A172 (cell line): ENCODE data around the gene CRB2. TPM values are rescaled to one million over a fixed set of nuclear protein-coding genes. Genes with fewer than 3 reads are reported as not detected.
A peak's percentile ranks its signal among the peaks of the same experiment; 100 is the strongest.

Experiments used
- DNase-seq: peaks from one replicate; pipeline ENCODE4 v3.0.0-alpha.2; 2015; ENCODE audit warnings: low spot score
- total RNA-seq: library from RNA; depleted of rRNA; stranded (reverse); fragments of >200 nt; shearing (Covaris generic); gene quantifications from 2 replicates; pipeline ENCODE4 v1.2.3, GENCODE V29; 2014

The CRB2 gene
- total RNA-seq, 1 experiment from 2014 or later, result 0.26 TPM

DNA sequence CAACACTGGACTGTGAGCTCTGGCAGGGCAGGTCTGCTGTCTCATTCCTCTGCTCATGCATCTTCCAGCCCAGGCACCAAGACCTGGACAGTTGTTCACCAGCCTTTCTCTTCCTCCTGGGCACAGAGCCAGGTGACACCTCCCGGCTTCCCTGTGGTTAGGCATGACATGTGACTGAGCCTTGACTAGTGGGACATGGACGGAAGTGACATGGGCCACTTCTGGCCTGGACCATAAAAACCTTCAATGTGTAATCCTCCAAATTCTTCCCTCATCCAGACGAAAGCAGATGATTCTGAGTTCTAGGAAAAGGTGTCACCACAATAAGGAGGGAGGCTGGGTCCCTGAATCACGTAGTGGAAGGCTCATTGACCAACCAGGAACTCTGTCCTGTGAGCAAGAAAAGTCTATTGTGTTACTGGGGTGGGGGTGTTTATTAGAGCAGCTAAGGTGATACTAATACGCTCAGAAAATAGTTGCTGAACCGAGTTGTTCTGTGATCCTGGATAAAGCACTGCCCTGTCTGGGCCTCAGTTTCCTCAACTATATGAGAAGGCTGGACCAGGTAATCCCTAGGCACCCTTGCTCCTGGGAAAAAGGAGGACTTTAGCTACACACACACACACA, 26.6 kb upstream of the CRB2 start:
- peak; percentile 79 for DNase-seq

DNA sequence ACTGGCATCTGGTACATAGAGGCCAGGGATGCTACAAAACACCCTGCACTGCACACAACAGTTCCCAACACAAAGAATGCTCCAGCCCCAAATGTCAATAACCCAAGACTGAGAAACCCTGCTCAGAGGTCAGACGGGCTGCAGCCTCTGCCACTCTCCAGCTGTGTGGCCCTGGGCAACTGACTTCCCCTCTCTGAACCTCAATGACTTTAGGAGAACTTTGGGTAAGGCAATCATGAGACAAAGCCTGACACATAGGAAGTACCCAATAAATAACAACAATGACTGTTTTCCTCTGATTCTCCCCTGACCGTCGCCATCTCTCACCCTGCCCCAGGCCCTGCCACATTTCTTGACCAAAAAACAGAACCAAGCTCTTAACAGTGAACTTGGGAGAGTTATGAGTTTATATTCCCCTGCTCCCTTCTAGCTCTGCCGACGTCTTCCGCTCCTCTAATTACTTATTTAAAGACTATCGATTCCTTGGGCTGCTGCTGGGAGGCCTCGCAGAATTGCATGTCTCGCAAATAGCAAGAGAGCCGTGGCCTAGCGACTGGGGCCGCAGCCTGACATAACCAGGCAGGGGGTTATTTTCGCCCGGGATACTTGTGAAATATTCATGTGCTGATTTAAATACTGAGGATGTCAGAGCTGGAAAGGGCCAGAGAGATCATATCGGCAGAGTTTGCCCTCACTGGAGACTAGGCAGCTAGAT, 24.5 kb upstream of the CRB2 start:
- DNase-seq, result no peak

DNA sequence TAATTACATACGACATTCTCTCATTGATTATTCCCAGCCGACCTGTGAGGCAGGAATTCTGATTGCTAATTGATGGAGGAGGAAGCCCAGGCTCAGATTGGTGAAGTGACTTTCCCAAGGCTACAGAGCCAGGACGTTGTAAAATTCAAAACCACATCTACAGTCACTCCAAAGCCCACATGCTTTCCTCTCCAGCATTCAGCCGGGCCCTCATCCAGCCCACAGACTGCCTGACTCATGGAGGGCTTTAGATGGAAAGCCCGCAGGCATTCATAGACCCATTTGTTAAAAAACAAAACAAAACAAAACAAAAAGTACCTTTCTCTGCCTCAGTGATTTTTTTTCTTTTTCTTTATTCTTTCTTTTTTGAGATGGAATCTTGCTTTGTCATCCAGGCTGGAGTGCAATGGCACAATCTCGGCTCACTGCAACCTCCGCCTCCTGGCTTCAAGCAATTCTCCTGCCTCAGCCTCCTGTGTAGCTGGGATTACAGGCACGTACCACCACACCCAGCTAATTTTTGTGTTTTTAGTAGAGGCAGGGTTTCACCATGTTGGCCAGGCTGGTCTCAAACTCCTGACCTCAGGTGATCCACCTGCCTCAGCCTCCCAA, 22.8 kb upstream of the CRB2 start:
- peak; percentile 85 for DNase-seq

DNA sequence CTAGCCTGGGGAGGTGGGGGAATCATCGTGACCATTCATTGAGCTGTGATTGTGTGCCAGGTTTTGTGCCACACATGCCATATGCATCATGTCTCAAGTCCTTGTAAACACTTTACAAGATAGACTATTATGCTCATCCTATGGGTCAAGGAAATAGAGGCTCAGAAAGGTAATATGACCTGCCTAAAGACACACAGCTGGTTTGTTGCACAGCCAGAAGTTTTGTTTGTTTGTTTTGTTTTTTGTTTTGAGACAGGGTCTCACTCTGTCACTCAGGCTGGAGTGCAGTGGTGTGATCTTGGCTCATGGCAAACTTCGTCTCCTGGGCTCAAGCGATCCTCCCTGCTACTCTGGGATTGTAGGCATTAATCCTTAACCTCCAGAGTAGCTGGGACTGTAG, 21.4 kb upstream of the CRB2 start:
- no peak for DNase-seq

DNA sequence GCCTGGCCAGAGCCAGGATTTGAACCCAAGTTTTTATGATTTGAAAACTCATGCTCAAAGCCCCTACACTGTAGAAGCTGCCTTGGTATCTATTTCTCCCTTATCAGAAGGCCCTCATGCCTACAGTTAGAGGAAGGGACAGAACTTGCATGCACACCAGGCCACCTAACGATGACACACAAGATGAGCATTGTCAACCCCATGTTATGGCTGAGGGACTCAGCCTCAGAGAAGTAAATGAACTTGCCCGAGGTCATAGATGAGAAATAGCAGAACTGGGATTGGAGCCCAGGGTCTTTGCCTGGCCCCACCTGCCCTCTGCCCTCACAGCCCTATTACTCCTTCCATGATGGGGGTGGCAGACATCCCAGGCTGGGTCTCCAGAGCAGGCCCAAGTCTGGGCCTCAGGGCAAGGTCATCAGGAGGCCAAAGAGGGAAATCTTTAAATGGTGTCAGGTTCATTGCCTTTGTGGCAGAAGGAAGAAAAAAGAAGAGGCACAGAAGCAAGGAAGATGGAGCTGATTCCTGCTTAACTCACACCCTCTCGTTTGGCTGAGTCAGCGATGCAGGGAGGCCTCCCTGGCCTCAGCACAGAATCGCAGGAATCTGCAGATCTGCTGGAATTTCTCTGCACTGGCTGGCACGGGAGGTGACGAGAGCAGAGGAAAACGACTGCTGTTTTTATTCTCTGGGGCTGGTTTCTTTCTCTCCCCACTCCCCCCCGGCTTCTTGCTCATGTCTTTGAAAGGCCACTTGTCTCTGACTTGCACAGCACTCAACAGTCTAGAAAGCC, 20.6 kb upstream of the CRB2 start:
- peak; percentile 69 for DNase-seq

- no peak for DNase-seq
Observed at GRCh38 chr9:123335986-123336329, 20.0 kb upstream of the CRB2 start.

- no peak for DNase-seq
Observed at GRCh38 chr9:123336449-123336848, 19.5 kb upstream of the CRB2 start.

- DNase-seq, result no peak
Observed at GRCh38 chr9:123336959-123337358, 19.0 kb upstream of the CRB2 start.

DNA sequence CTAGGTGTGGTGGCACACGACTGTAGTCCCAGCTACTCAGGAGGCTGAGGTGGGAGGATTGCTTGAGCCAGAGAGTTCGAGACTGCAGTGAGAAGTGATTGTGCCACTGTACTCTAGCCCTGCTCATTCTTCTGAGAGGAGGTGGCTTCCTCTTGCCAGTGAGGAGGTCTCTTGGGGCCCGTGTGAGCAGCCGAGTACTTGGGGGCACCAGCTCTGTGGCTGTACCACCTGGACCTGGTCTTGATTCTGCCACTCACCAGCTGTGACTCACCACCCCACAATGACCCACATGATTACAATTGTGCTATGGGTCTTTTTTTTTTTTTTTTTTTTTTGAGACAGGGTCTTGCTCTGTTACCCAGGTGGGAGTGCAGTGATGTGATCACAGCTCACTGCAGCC, 18.0 kb upstream of the CRB2 start:
- DNase-seq, result no peak

- peak; percentile 72 for DNase-seq
Observed at GRCh38 chr9:123338710-123339665, 17.0 kb upstream of the CRB2 start.

GRCh38 chr9:123339666-123340510, 16.1 kb upstream of the CRB2 start:
- DNase-seq, result peak; percentile 90

- no peak for DNase-seq
Observed at GRCh38 chr9:123341816-123342215, 14.2 kb upstream of the CRB2 start.

- DNase-seq, result no peak
Observed at GRCh38 chr9:123342247-123342646, 13.8 kb upstream of the CRB2 start.

GRCh38 chr9:123343443-123344191, 12.4 kb upstream of the CRB2 start:
- no peak for DNase-seq

DNA sequence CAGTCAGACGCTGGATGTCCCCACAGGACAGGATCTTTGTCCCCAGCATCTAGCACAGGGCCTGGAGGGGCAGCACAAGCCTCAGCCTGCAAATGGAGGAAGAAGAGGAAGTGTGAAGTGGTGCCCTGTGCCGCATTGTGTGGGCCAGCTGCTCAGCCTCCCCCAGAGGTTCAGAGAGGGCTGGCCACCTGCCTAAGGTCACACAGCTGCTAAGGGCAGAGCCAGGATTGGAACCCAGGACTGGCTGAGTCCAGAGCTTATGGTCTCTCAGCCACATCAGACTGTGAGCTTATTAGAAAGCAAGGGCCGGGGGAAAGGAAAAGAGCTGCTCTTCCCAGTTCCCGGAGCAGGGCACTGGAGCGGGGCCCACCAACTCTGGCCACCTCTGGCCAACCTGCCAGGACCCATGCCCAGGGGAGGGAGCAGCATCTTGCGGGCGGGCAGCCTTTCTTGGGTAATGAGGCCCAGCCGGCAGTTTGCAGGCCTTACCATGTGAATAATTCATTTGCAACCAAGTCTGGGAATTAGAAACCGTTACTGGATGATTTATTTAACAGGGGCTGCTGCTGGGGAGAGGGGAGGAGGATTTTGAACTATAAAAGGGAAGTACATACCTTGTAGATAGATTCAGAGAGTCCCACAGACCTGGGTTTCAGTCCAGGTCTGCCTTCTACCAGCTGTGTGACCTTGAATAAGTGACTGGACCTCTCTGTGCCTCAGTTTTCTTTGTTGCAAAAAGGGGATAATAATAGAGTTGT, 11.6 kb upstream of the CRB2 start:
- no peak for DNase-seq

- DNase-seq, result no peak
Observed at GRCh38 chr9:123345567-123345955, 10.4 kb upstream of the CRB2 start.

GRCh38 chr9:123346026-123346425, 10.0 kb upstream of the CRB2 start:
- DNase-seq, result no peak

DNA sequence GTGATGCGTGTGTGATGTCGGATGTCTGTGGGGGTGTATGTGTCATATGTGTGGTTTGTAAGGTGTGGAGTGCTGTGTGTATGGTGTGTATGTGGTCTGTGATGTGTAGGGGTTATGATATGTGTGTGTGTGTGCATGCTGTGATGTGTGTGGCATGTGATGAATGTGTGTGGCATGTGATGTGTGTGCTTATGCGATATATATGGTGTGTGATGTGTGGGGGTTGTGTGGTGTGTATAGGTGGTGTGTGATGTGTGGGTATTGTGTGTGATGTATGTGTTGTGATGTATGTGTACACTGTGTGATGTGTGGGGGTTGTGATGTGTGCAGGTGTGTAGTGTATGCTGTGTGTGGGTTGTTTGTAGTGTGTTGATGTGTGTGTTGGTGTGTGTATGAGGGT, 9.2 kb upstream of the CRB2 start:
- DNase-seq, result no peak
